K562 (cell line): Measurements from ENCODE around the gene CLDN5. TPM values are rescaled to one million over a fixed set of nuclear protein-coding genes. Genes with fewer than 3 reads are reported as not detected.

Experiments
- HDAC1 ChIP-seq, 2 experiments: fragments of 450-650 bp; IDR thresholded peaks; 2 replicates each; pipeline ENCODE4 v1.6.1; 2016 to 2017; ENCODE audit warnings: inconsistent platforms in 1 of 2, mild to moderate bottlenecking in 1 of 2, moderate library complexity in 1 of 2
- MED1 ChIP-seq: sonication (generic); formaldehyde crosslinking; IDR thresholded peaks from 2 replicates; pipeline ENCODE4 v1.8.1; 2023; ENCODE audit warnings: missing genetic modification reagents, borderline replicate concordance
- POLR2A ChIP-seq: fragments of 450-650 bp; conservative IDR thresholded peaks from 2 replicates; pipeline ENCODE4 v1.6.1; 2016
- POLR2AphosphoS2 ChIP-seq: IDR thresholded peaks from 2 replicates; pipeline ENCODE4 v1.6.1; 2012; ENCODE audit warnings: low read length, improper control_type of control experiment
- POLR2B ChIP-seq: fragments of 450-650 bp; IDR thresholded peaks from 2 replicates; pipeline ENCODE4 v1.6.1; 2018; ENCODE audit warnings: low read depth; ENCODE audit not compliant: partially characterized antibody
- SMARCE1 ChIP-seq: fragments of 450-650 bp; IDR thresholded peaks from 2 replicates; pipeline ENCODE4 v1.7.1; 2016; ENCODE audit warnings: mild to moderate bottlenecking
- XRCC4 ChIP-seq: IDR thresholded peaks from one replicate; pipeline ENCODE4 v1.6.1; 2011; ENCODE audit not compliant: insufficient read depth, insufficient read length; ENCODE audit errors: extremely low read depth
- YY1 ChIP-seq, 3 experiments: IDR thresholded peaks; 2 replicates each; pipeline ENCODE4 v1.6.1; 2011; ENCODE audit warnings: low read length in 2 of 3, mild to moderate bottlenecking in 2 of 3, moderate library complexity in 2 of 3, borderline replicate concordance in 1 of 3, control low read depth in 1 of 3, low read depth in 1 of 3; ENCODE audit not compliant: insufficient read depth in 3 of 3, insufficient replicate concordance in 2 of 3, control insufficient read depth in 1 of 3, insufficient read length in 1 of 3; ENCODE audit errors: extremely low read depth in 1 of 3
- ZNF551 ChIP-seq: fragments of 250-450 bp; sonication (Bioruptor Pico); IDR thresholded peaks from 2 replicates; pipeline ENCODE4 v1.5.0; 2021; ENCODE audit warnings: mild to moderate bottlenecking, moderate library complexity
- polyA plus RNA-seq, 8 experiments: library from polyadenylated mRNA; depleted of rRNA in 4 of 8; stranded (reverse) in 5 of 8; unstranded in 3 of 8; fragments of >200 nt; fragmentation: Nextera tagmentation in 2 of 8; fragmentation: Illumina TruSeq in 1 of 8; extraction: Ambion mirVana in 2 of 8; extraction: Trizol in 1 of 8; gene quantifications; 2 replicates each; pipeline versions ENCODE4 v1.2.1 to v1.2.3, GENCODE V29; 2011 to 2014; ENCODE audit warnings: inconsistent platforms in 1 of 8, missing spikeins in 1 of 8
- total RNA-seq, 7 experiments: library from RNA; depleted of rRNA in 6 of 7; stranded (reverse); fragments of >200 nt in 6 of 7; fragmentation: Illumina TruSeq in 2 of 7; extraction: Trizol in 2 of 7; gene quantifications; 2 replicates each; pipeline versions ENCODE4 v1.2.1 to v1.2.3, GENCODE V29; 2011 to 2021; ENCODE audit warnings: low replicate concordance in 1 of 7
- TF ChIP-seq, protein P1 (sequence below): sonication (generic); formaldehyde crosslinking; IDR thresholded peaks from 2 replicates; pipeline ENCODE4 v1.9.0; 2022; ENCODE audit warnings: mild to moderate bottlenecking, missing genetic modification reagents
- TF ChIP-seq, protein P2 (sequence below): sonication (generic); formaldehyde crosslinking; IDR thresholded peaks from 2 replicates; pipeline ENCODE4 v1.8.1; 2023; ENCODE audit warnings: mild to moderate bottlenecking, missing genetic modification reagents
- TF ChIP-seq, protein P3 (sequence below), 3 experiments: IDR thresholded peaks in 2 of 3; conservative IDR thresholded peaks in 1 of 3; 2 replicates each; pipeline ENCODE4 v1.5.1; 2011 to 2012; ENCODE audit warnings: low read length in 3 of 3, mild to moderate bottlenecking in 3 of 3, control low read depth in 2 of 3, improper control_type of control experiment in 1 of 3, inconsistent platforms in 1 of 3, low read depth in 1 of 3, mixed read lengths in 1 of 3, moderate library complexity in 1 of 3; ENCODE audit not compliant: insufficient read depth in 2 of 3

Gene CLDN5
- total and polyA plus RNA-seq, 9 of the 15 experiments (the other 6 are each of a cell fraction or from before 2014, with no cell fraction given), result 0.20 TPM; not detected in 8

DNA sequence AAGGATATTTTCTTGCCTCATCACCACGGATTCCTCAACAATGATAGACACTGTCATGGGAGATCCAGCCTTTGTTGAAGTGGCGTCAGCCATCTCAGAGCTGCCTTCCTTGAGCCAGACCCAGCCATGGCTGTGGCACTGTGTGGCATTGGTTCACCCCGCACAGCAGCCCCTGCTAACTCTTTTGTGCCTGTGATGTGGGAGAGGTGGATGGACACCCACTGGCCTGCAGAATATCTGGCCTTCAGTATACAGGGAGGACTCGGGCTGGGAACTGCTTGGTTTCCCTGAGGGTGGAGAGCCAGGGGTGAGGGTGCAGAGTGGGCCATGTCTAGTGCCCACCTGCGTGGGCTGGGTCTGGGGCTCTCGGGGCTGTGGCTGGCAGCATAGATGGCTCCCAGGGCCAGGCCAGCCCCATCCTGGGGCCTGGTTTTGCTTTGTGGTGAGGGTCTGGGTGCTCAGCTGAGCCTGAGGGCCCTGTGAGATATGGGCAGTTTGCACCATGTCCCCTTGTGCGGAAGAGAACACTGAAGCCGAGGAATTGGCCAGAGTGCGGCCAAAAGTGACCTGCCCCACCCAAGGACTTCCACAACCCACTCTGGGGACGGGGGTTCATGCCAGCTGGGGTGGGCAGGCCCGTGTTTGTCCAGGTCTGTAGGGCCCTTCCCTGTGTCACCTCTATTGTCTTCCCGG is 6.1 kb downstream of the CLDN5 start (continued):
- TF ChIP-seq ZNF551 (CRISPR knock-in tag) (no peak), POLR2A (peak; percentile 62), HDAC1 (IDR thresholded peaks at IDR 0.05) (no peak), POLR2AphosphoS2 (no peak; the same call in 1 of the 2 replicates), XRCC4 (no peak), SMARCE1 (no peak), POLR2B (peak; percentile 16), YY1 (IDR thresholded peaks at IDR 0.05; ENCODE audit: borderline replicate concordance in 1 of 3, control insufficient read depth in 1 of 3, extremely low read depth in 1 of 3, insufficient read depth in 3 of 3, insufficient read length in 1 of 3, insufficient replicate concordance in 2 of 3, low read depth in 1 of 3, low read length in 2 of 3) (no peak), MED1 (CRISPR knock-in tag) (0 out of 2 replicates have a peak, but pooled peaks have one; percentile 18)
- TF ChIP-seq, protein P1, sequence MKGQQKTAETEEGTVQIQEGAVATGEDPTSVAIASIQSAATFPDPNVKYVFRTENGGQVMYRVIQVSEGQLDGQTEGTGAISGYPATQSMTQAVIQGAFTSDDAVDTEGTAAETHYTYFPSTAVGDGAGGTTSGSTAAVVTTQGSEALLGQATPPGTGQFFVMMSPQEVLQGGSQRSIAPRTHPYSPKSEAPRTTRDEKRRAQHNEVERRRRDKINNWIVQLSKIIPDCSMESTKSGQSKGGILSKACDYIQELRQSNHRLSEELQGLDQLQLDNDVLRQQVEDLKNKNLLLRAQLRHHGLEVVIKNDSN, result peak; percentile 55; the same call in 1 of the 2 replicates
- TF ChIP-seq, protein P2, sequence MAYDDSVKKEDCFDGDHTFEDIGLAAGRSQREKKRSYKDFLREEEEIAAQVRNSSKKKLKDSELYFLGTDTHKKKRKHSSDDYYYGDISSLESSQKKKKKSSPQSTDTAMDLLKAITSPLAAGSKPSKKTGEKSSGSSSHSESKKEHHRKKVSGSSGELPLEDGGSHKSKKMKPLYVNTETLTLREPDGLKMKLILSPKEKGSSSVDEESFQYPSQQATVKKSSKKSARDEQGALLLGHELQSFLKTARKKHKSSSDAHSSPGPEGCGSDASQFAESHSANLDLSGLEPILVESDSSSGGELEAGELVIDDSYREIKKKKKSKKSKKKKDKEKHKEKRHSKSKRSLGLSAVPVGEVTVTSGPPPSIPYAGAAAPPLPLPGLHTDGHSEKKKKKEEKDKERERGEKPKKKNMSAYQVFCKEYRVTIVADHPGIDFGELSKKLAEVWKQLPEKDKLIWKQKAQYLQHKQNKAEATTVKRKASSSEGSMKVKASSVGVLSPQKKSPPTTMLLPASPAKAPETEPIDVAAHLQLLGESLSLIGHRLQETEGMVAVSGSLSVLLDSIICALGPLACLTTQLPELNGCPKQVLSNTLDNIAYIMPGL (CRISPR knock-in tag), result 0 out of 2 replicates have a peak, but pooled peaks have one; percentile 54
- TF ChIP-seq, protein P3, sequence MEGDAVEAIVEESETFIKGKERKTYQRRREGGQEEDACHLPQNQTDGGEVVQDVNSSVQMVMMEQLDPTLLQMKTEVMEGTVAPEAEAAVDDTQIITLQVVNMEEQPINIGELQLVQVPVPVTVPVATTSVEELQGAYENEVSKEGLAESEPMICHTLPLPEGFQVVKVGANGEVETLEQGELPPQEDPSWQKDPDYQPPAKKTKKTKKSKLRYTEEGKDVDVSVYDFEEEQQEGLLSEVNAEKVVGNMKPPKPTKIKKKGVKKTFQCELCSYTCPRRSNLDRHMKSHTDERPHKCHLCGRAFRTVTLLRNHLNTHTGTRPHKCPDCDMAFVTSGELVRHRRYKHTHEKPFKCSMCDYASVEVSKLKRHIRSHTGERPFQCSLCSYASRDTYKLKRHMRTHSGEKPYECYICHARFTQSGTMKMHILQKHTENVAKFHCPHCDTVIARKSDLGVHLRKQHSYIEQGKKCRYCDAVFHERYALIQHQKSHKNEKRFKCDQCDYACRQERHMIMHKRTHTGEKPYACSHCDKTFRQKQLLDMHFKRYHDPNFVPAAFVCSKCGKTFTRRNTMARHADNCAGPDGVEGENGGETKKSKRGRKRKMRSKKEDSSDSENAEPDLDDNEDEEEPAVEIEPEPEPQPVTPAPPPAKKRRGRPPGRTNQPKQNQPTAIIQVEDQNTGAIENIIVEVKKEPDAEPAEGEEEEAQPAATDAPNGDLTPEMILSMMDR (IDR thresholded peaks at IDR 0.05 in 2 of 3, conservative IDR thresholded peaks at IDR 0.05 in 1 of 3; ENCODE audit: insufficient read depth in 2 of 3, low read depth in 1 of 3, low read length in 3 of 3), result no peak
